Measurements from ENCODE around the gene ZBTB8B. TPM values are rescaled to one million over a fixed set of nuclear protein-coding genes. Genes with fewer than 3 reads are reported as not detected.

Gene ZBTB8B
- total RNA-seq (not detected), polyA plus RNA-seq (under 1 TPM in 2 of 3 donors, not detected in 1; under 0.01 TPM)
- long read RNA-seq, donor 1, result 0 reads
- long read RNA-seq, donor 2, result 0 reads

DNA sequence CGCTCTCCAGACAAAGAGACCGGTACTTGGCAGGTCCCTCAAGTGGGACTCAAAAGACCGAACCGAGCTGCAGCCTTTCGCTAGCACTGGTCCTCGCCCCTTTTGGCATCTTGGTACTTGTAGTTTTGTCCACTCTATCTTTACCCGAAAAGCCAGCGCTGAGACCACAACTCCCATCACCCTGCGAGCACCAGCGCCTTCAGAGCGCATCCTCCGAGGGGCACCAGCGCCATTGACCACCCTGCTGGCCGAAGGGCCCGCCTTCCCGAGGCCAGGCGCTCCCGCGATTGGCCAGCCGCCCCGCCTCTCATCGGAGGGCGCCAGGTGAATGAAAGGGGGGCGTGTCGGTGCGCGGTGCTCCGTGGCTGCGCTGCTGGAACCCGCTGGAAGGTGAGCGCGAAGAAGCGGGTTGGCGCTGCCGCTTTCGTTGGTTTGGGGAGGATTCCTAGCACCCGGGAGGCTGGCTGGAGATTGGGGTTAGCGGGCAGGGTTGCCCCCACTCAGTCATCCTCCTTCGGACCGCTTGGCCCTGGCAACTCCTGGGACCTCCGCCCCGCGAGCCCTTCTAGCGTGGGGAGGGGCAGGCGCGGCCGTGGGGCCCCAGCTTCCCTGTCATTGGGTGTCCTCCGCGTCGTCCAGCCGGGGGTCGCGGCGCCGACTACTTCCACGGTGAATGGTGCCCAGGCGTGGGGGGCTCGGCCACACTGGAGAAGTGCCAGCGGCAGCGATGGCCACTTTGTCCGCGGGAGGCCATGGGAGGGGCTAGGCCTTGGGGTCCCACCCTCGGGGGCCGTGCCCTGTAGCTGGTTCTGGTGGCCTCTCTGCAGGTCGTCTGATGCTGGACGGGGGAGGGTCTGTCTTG is at the start of gene ZBTB8B:
Gene ZBTB8B (plus strand): TSS at position 357 of the 862 bp plus-strand sequence. CDS start 5,553 bp downstream, outside the sequence.
- peak; percentile 53 to 70 for DNase-seq
- Histone ChIP-seq H3K36me3 (ENCODE audit: insufficient read depth in 1 of 2, low read depth in 1 of 2) (no peaks in the 10 kb centered on the region), H3K9me3 (no peaks in the 10 kb centered on the region), H3K27me3 (ENCODE audit: insufficient read depth in 3 of 3, low read length in 2 of 3) (peaks cover 0 to 54% (median 7%) of the 10 kb centered on the region in 3 donors), H3K4me1 (peaks cover 14% of the 10 kb centered on the region), H3K4me3 (peak within 1 kb of the TSS; percentile 68), H3K27ac (no peak within 1 kb of the TSS)
- ATAC-seq, result peak; percentile 78 to 95 (median 82)
- TF ChIP-seq, protein P1, sequence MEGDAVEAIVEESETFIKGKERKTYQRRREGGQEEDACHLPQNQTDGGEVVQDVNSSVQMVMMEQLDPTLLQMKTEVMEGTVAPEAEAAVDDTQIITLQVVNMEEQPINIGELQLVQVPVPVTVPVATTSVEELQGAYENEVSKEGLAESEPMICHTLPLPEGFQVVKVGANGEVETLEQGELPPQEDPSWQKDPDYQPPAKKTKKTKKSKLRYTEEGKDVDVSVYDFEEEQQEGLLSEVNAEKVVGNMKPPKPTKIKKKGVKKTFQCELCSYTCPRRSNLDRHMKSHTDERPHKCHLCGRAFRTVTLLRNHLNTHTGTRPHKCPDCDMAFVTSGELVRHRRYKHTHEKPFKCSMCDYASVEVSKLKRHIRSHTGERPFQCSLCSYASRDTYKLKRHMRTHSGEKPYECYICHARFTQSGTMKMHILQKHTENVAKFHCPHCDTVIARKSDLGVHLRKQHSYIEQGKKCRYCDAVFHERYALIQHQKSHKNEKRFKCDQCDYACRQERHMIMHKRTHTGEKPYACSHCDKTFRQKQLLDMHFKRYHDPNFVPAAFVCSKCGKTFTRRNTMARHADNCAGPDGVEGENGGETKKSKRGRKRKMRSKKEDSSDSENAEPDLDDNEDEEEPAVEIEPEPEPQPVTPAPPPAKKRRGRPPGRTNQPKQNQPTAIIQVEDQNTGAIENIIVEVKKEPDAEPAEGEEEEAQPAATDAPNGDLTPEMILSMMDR (IDR thresholded peaks at IDR 0.05), result no peak
- intact Hi-C loops (cut with DNase I), result no loop called here
- WGBS, 3 donors, result 1% methylated on average over 59 to 66 of the region's 66 CpGs

DNA sequence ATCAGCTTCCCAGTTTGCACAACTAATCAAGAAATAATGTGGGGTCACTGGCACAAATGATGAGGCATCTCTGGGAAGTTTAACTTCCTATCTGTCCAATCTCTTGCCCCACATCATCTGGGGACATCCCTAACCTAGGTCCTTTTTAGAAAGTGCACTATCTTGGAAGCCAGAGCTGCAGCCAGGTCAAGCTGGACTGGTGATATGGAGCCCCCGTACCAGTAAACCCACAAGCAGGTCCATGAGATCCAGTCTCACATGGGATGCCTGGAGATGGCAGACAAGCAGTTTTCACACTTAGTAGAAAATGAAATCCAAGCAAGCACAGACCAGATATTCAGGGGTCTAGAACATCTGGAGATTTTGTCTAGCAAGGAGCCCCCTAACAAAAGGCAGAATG is 43.1 kb upstream of the ZBTB8B start:
- no peak for DNase-seq

DNA sequence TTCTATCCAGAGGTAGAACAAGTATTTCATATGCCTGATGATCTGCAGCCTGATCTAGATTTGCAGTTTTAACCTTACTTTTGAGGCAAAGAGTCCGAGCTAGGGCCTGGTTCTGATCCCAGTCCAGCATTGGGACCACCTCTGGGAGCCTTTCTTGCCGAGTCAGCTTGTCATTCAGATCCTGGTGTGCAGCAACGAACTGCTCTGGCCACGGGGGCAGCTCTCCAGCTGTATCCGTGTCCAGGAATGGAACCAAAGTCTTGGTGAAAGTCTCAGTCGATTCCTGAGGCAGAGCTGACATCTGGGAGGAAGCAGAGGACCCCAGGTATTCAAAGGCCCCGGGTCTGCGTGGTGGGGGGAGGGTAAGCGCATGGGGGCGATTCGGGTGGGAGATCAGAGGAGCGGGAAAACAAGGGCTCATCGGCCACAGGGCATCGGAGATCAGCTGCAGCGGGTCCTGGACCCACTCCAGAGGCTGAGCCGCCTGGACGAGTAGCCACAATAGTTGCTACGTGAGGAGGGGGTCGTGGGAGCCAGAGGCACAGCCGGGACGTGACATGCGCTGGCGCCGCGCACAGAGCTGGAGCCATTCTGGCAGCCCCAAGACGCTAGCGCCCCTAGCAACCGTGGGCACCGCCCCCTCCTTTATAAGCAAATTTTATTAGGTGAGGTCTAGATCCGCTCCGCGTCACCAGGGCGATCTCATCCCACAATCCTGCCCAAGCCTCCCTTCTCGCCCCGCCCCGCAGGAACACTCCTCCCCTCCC is 38.2 kb upstream of the ZBTB8B start:
- Histone ChIP-seq H3K36me3 (ENCODE audit: insufficient read depth in 1 of 2, low read depth in 1 of 2) (no peaks in the 10 kb centered on the region), H3K9me3 (no peaks in the 10 kb centered on the region), H3K4me3 (peak overlapping the region; percentile 63), H3K4me1 (peaks cover 7% of the 10 kb centered on the region), H3K27me3 (ENCODE audit: insufficient read depth in 3 of 3, low read length in 2 of 3) (no peaks in the 10 kb centered on the region), H3K27ac (no peak overlapping the region)
- DNase-seq, result no peak
- WGBS, 3 donors, result 3 to 6% (median 5%) methylated on average over 25 to 36 of the region's 36 CpGs
- intact Hi-C loops (cut with DNase I), result no loop called here
- TF ChIP-seq, protein P1 (IDR thresholded peaks at IDR 0.05), result no peak
- peak in 3 of 4 donors; percentile 56 to 72 (median 56) for ATAC-seq

More for the DNA sequence above, 43.1 kb upstream of the ZBTB8B start:
- Histone ChIP-seq H3K4me3 (no peak overlapping the region), H3K27me3 (ENCODE audit: insufficient read depth in 3 of 3, low read length in 2 of 3) (no peaks in the 10 kb centered on the region), H3K4me1 (peaks cover 5% of the 10 kb centered on the region), H3K9me3 (peaks cover 17% of the 10 kb centered on the region), H3K27ac (no peak overlapping the region), H3K36me3 (ENCODE audit: insufficient read depth in 1 of 2, low read depth in 1 of 2) (no peaks in the 10 kb centered on the region)
- WGBS, 3 donors, result 88 to 92% (median 92%) methylated on average over 1 of the region's 1 CpG
- no peak for ATAC-seq
- TF ChIP-seq, protein P1 (IDR thresholded peaks at IDR 0.05), result no peak
- intact Hi-C loops (cut with DNase I), result no loop called here

DNA sequence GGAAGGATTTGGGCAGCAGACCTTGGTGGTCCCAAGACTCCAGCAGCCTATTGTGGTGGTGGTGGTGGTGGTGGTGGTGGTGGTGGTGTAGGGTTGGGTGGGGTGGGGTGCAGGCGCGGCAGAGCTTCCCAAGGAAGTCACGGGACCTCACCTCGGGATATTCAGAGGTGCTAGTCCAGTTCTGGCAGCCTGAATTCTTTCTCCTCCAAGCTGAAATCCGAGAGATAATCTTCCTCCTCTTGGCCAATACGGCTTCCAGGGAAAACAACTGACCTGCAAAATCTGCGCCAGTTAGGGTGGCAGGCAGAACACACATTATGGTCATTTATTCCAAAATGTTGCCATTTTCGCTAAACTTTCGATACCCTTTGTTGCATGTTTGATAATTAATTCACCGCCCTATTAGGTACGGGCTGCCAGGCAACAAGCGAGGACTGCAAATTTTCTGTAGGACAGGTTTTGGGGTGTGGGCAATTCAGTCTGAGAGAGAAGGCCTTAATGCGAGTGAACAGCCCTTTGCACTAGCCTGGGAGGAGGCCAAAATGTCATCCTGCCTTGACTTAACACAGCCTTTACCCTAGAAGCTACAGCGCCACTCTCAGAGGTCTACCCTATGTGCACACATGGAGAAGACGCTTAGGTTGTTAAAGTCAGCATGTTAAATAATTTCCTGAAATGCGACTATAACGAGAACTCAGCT is 37.5 kb upstream of the ZBTB8B start:
- peak in 1 of 4 donors; percentile 71 for ATAC-seq
- intact Hi-C loops (cut with DNase I), result no loop called here
- WGBS, 3 donors, result 46 to 60% (median 52%) methylated on average over 17 of the region's 17 CpGs
- no peak for DNase-seq
- H3K36me3 ChIP-seq (ENCODE audit: insufficient read depth in 1 of 2, low read depth in 1 of 2), result no peaks in the 10 kb centered on the region
- H3K4me3 ChIP-seq, result peak overlapping the region; percentile 63
- H3K4me1 ChIP-seq, result peaks cover 7% of the 10 kb centered on the region
- TF ChIP-seq, protein P1 (IDR thresholded peaks at IDR 0.05), result no peak
- no peaks in the 10 kb centered on the region for H3K27me3 ChIP-seq (ENCODE audit: insufficient read depth in 3 of 3, low read length in 2 of 3)
- no peak overlapping the region for H3K27ac ChIP-seq
- H3K9me3 ChIP-seq, result no peaks in the 10 kb centered on the region
